MM.1S (cell line): ENCODE data around the gene COL27A1.

Experiments
- EZH2 ChIP-seq: fragments of 300-600 bp; sonication (generic); optimal IDR thresholded peaks from 2 replicates; pipeline ENCODE3; 2017; ENCODE audit warnings: low read depth, mild to moderate bottlenecking, antibody characterized with exemption, low read length, mixed read lengths
- EZH2phosphoT487 ChIP-seq: fragments of 300-600 bp; sonication (generic); IDR thresholded peaks from 2 replicates; pipeline ENCODE4 v1.6.1; 2018; ENCODE audit warnings: antibody characterized with exemption, low read length
- TF ChIP-seq, protein P1 (sequence below): fragments of 300-600 bp; sonication (generic); IDR thresholded peaks from 2 replicates; pipeline ENCODE4 v1.5.1; 2016; ENCODE audit warnings: antibody characterized with exemption, low read length, mixed read lengths

DNA sequence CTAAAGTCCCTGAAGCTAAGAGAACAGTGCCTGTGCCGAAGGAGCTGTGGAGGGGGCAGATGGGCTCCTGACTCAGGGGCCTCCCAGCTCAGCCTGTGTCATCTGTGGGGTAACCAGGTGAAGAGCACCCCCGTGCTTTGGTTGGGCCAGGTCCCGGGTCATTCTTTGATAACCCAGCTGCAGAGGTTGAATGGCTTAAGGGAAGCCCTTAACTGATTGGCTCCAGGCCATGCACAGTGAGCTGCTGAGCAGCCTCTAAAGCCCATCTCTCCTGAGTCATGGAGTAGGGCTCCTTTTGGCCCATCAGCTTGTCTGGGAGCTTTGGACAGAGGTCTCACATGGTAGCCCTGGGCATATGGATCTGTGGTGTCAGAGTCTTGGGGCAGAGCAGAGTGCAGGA, 28.7 kb downstream of the COL27A1 start:
- TF ChIP-seq, protein P1, sequence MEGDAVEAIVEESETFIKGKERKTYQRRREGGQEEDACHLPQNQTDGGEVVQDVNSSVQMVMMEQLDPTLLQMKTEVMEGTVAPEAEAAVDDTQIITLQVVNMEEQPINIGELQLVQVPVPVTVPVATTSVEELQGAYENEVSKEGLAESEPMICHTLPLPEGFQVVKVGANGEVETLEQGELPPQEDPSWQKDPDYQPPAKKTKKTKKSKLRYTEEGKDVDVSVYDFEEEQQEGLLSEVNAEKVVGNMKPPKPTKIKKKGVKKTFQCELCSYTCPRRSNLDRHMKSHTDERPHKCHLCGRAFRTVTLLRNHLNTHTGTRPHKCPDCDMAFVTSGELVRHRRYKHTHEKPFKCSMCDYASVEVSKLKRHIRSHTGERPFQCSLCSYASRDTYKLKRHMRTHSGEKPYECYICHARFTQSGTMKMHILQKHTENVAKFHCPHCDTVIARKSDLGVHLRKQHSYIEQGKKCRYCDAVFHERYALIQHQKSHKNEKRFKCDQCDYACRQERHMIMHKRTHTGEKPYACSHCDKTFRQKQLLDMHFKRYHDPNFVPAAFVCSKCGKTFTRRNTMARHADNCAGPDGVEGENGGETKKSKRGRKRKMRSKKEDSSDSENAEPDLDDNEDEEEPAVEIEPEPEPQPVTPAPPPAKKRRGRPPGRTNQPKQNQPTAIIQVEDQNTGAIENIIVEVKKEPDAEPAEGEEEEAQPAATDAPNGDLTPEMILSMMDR: no peak
- no peak for TF ChIP-seq EZH2
- TF ChIP-seq EZH2phosphoT487: no peak
